ENCODE data around the gene PBOV1.

DNA sequence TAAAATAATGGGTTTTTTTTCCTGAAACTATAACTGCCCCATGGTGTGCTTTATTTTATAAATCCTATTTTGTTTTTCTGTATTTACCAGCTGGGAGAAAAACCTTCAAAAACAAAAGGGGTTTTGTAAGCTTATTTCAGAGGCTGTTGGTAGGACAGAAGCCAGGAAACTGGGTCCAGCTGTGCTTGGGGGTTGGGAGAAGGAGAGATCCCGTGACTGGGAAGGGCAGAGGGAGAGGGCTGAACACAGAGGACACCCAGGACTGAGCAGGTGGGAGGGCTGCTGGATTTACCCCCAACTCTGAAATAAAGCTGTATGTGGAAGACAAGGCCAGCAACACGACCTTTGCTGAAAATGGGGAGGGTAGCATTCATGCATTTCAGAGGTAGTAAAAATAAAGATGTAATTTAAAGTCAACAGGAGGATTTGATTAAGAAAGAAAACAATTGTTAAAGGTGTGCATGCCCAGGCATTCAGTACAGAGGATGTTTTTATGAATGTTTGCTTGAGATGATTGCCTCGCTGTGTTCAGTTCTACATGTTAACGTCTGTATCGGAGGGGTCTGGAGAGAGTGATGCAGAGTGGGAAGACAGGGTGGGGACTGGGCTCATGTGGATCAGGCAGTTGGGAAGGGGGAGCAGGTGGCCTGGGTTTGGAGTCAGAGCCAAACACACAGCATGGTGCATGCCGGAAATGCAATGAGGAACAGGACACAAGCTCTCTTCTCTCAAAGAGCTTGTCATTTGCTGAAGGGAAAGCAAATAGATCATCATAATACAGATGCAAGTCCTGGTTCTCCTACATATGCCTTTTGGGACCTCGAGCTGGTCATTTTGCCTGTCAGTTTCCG lies 35.1 kb downstream of the PBOV1 start:
- TF ChIP-seq, protein P1, sequence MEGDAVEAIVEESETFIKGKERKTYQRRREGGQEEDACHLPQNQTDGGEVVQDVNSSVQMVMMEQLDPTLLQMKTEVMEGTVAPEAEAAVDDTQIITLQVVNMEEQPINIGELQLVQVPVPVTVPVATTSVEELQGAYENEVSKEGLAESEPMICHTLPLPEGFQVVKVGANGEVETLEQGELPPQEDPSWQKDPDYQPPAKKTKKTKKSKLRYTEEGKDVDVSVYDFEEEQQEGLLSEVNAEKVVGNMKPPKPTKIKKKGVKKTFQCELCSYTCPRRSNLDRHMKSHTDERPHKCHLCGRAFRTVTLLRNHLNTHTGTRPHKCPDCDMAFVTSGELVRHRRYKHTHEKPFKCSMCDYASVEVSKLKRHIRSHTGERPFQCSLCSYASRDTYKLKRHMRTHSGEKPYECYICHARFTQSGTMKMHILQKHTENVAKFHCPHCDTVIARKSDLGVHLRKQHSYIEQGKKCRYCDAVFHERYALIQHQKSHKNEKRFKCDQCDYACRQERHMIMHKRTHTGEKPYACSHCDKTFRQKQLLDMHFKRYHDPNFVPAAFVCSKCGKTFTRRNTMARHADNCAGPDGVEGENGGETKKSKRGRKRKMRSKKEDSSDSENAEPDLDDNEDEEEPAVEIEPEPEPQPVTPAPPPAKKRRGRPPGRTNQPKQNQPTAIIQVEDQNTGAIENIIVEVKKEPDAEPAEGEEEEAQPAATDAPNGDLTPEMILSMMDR (IDR thresholded peaks at IDR 0.05) = no peak
- TF ChIP-seq POLR2A (IDR thresholded peaks at IDR 0.05) = no peak
